ENCODE data around the gene GCK. TPM values are rescaled to one million over a fixed set of nuclear protein-coding genes. Genes with fewer than 3 reads are reported as not detected.
"Not testable (repeated sequence)": the region's sequence is repeated elsewhere in the genome, so short reads cannot be mapped to it uniquely, and the experiment has no call there.

Gene GCK
- total RNA-seq, 1 donor: 0.43 TPM

GRCh38 chr7:44128721-44129582, 60.3 kb downstream of the GCK start:
- no peak overlapping the region for H3K4me3 ChIP-seq (ENCODE audit: low read depth, low read length)
- DNase-seq (ENCODE audit: low read depth): no peak
- no peak for TF ChIP-seq CTCF (IDR thresholded peaks at IDR 0.05; ENCODE audit: insufficient read depth, low read depth, low read length)

- no peak for DNase-seq (ENCODE audit: low read depth)
- no peak overlapping the region for H3K4me3 ChIP-seq (ENCODE audit: low read depth, low read length)
- TF ChIP-seq CTCF (IDR thresholded peaks at IDR 0.05; ENCODE audit: insufficient read depth, low read depth, low read length): no peak
Measured at GRCh38 chr7:44127161-44127560, 62.1 kb downstream of the GCK start.

- DNase-seq (ENCODE audit: low read depth); H3K4me3 ChIP-seq (ENCODE audit: low read depth, low read length): not testable (repeated sequence)
Measured at GRCh38 chr7:44126574-44126973, 62.7 kb downstream of the GCK start.

GRCh38 chr7:44124822-44125202, 64.4 kb downstream of the GCK start:
- no peak for DNase-seq (ENCODE audit: low read depth)
- H3K4me3 ChIP-seq (ENCODE audit: low read depth, low read length): no peak overlapping the region
- TF ChIP-seq CTCF (IDR thresholded peaks at IDR 0.05; ENCODE audit: insufficient read depth, low read depth, low read length): no peak

- peak; percentile 96 for DNase-seq (ENCODE audit: low read depth)
- no peak for TF ChIP-seq CTCF (IDR thresholded peaks at IDR 0.05; ENCODE audit: insufficient read depth, low read depth, low read length)
- H3K4me3 ChIP-seq (ENCODE audit: low read depth, low read length): peak within 1 kb of the TSS; percentile 78
Measured at GRCh38 chr7:44123190-44124003, 65.8 kb downstream of the GCK start, which contains the start of gene POLD2. POLD2 (minus strand) TSS chr7:44123548; CDS start chr7:44122053, 1,495 bp downstream.

- peak overlapping the region; percentile 78 for H3K4me3 ChIP-seq (ENCODE audit: low read depth, low read length)
- DNase-seq (ENCODE audit: low read depth): no peak
- no peak for TF ChIP-seq CTCF (IDR thresholded peaks at IDR 0.05; ENCODE audit: insufficient read depth, low read depth, low read length)
Measured at GRCh38 chr7:44122529-44122928, 66.7 kb downstream of the GCK start.

- H3K4me3 ChIP-seq (ENCODE audit: low read depth, low read length): no peak overlapping the region
- DNase-seq (ENCODE audit: low read depth): no peak
- no peak for TF ChIP-seq CTCF (IDR thresholded peaks at IDR 0.05; ENCODE audit: insufficient read depth, low read depth, low read length)
Measured at GRCh38 chr7:44121761-44122420, 67.3 kb downstream of the GCK start.

Measured in fibroblast of villous mesenchyme (primary cell).